GM12878 (cell line): ENCODE data around the gene ADISSP. TPM values are rescaled to one million over a fixed set of nuclear protein-coding genes. Genes with fewer than 3 reads are reported as not detected.

Experiments used
- BRCA1 ChIP-seq: IDR thresholded peaks from 2 replicates; pipeline ENCODE4 v1.6.1; 2011; ENCODE audit warnings: low read depth, low read length, improper control_type of control experiment
- CHD4 ChIP-seq: fragments of 200-600 bp; sonication (generic); IDR thresholded peaks from 2 replicates; pipeline ENCODE4 v1.6.1; 2016; ENCODE audit warnings: mild to moderate bottlenecking
- FOS ChIP-seq: IDR thresholded peaks from 3 replicates; pipeline ENCODE4 v1.6.1; 2011; ENCODE audit warnings: borderline replicate concordance; ENCODE audit not compliant: insufficient read length; ENCODE audit errors: extremely low read depth
- KAT2A ChIP-seq: conservative IDR thresholded peaks from 2 replicates; pipeline ENCODE4 v1.6.1; 2011; ENCODE audit warnings: low read depth, low read length; ENCODE audit not compliant: control insufficient read depth
- MTA3 ChIP-seq: IDR thresholded peaks from 2 replicates; pipeline ENCODE4 v1.6.1; 2012; ENCODE audit warnings: low read length, inconsistent platforms, borderline replicate concordance
- MYB ChIP-seq: fragments of 150-350 bp; IDR thresholded peaks from 2 replicates; pipeline ENCODE4 v1.6.1; 2014; ENCODE audit warnings: mild to moderate bottlenecking, low read depth, low read length, borderline replicate concordance
- NFIC ChIP-seq: IDR thresholded peaks from 2 replicates; pipeline ENCODE4 v1.6.1; 2012; ENCODE audit warnings: low read depth, mild to moderate bottlenecking, inconsistent platforms, low read length, moderate library complexity
- STAT3 ChIP-seq: IDR thresholded peaks from 2 replicates; pipeline ENCODE4 v1.6.1; 2011; ENCODE audit warnings: low read depth, low read length, improper control_type of control experiment
- ZSCAN29 ChIP-seq: fragments of 450-650 bp; IDR thresholded peaks from 2 replicates; pipeline ENCODE4 v1.6.1; 2017; ENCODE audit warnings: mild to moderate bottlenecking, moderate library complexity
- polyA plus RNA-seq, 11 experiments: library from polyadenylated mRNA; depleted of rRNA in 4 of 11; unstranded in 6 of 11; stranded (reverse) in 5 of 11; fragments of >200 nt; fragmentation: Nextera tagmentation in 4 of 11; fragmentation: Illumina TruSeq in 1 of 11; extraction: Ambion mirVana in 4 of 11; extraction: Trizol in 1 of 11; gene quantifications; 1 replicate in 1 of 11; 2 replicates in 10 of 11; pipeline versions ENCODE4 v1.2.1 to v1.2.3, GENCODE V29; 2011 to 2016; ENCODE audit warnings: inconsistent platforms in 2 of 11, missing spikeins in 2 of 11, low read depth in 1 of 11
- total RNA-seq, 4 experiments: library from RNA; depleted of rRNA in 3 of 4; stranded (reverse); fragments of >200 nt in 3 of 4; fragmentation: Illumina TruSeq in 1 of 4; extraction: Trizol in 1 of 4; gene quantifications; 2 replicates each; pipeline versions ENCODE4 v1.2.1 to v1.2.3, GENCODE V29; 2013 to 2021
- TF ChIP-seq, protein P1 (sequence below): fragments of 450-650 bp; IDR thresholded peaks from 2 replicates; pipeline ENCODE4 v1.6.1; 2017; ENCODE audit warnings: antibody characterized with exemption, mild to moderate bottlenecking, moderate library complexity
- TF ChIP-seq, protein P2 (sequence below): IDR thresholded peaks from 2 replicates; pipeline ENCODE4 v1.6.1; 2012; ENCODE audit warnings: low read length, inconsistent platforms
- TF ChIP-seq, protein P3 (sequence below): IDR thresholded peaks from 2 replicates; pipeline ENCODE4 v1.6.1; 2012; ENCODE audit warnings: improper control_type of control experiment, low read depth, low read length; ENCODE audit not compliant: insufficient replicate concordance
- TF ChIP-seq, protein P4 (sequence below): fragments of 450-650 bp; IDR thresholded peaks from 2 replicates; pipeline ENCODE4 v1.6.1; 2017; ENCODE audit warnings: low read depth, mild to moderate bottlenecking, moderate library complexity

The ADISSP gene
- total and polyA plus RNA-seq, 10 of the 15 experiments (the other 5 are each of a cell fraction or from before 2014, with no cell fraction given): 0.80 to 96.3 (median 38.6) TPM

DNA sequence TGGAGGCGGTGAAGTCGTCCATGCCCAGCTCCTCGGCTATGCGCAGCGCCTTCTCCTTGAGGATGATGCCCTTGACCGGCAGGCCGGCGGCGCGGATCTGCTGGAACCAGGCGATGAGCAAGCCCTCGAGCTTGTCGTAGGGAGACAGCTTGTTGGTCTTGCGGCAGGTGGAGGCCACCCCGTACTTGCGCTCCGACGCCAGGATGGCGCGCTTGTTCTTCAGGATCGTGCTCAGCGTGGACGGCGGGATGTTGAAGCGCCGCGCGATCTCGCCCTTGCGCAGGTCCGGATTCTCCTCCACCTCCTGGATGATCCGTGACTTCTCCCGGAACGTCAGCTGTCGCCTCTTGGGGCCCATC, 18.6 kb upstream of the ADISSP start (continued):
- TF ChIP-seq, protein P1, sequence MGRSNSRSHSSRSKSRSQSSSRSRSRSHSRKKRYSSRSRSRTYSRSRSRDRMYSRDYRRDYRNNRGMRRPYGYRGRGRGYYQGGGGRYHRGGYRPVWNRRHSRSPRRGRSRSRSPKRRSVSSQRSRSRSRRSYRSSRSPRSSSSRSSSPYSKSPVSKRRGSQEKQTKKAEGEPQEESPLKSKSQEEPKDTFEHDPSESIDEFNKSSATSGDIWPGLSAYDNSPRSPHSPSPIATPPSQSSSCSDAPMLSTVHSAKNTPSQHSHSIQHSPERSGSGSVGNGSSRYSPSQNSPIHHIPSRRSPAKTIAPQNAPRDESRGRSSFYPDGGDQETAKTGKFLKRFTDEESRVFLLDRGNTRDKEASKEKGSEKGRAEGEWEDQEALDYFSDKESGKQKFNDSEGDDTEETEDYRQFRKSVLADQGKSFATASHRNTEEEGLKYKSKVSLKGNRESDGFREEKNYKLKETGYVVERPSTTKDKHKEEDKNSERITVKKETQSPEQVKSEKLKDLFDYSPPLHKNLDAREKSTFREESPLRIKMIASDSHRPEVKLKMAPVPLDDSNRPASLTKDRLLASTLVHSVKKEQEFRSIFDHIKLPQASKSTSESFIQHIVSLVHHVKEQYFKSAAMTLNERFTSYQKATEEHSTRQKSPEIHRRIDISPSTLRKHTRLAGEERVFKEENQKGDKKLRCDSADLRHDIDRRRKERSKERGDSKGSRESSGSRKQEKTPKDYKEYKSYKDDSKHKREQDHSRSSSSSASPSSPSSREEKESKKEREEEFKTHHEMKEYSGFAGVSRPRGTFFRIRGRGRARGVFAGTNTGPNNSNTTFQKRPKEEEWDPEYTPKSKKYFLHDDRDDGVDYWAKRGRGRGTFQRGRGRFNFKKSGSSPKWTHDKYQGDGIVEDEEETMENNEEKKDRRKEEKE: no peak
- TF ChIP-seq BRCA1 (no peak), KAT2A (no peak), CHD4 (no peak), ZSCAN29 (no peak), FOS (no peak), MYB (no peak), NFIC (no peak), MTA3 (no peak), STAT3 (no peak)
- TF ChIP-seq, protein P2, sequence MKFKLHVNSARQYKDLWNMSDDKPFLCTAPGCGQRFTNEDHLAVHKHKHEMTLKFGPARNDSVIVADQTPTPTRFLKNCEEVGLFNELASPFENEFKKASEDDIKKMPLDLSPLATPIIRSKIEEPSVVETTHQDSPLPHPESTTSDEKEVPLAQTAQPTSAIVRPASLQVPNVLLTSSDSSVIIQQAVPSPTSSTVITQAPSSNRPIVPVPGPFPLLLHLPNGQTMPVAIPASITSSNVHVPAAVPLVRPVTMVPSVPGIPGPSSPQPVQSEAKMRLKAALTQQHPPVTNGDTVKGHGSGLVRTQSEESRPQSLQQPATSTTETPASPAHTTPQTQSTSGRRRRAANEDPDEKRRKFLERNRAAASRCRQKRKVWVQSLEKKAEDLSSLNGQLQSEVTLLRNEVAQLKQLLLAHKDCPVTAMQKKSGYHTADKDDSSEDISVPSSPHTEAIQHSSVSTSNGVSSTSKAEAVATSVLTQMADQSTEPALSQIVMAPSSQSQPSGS: no peak
- TF ChIP-seq, protein P3, sequence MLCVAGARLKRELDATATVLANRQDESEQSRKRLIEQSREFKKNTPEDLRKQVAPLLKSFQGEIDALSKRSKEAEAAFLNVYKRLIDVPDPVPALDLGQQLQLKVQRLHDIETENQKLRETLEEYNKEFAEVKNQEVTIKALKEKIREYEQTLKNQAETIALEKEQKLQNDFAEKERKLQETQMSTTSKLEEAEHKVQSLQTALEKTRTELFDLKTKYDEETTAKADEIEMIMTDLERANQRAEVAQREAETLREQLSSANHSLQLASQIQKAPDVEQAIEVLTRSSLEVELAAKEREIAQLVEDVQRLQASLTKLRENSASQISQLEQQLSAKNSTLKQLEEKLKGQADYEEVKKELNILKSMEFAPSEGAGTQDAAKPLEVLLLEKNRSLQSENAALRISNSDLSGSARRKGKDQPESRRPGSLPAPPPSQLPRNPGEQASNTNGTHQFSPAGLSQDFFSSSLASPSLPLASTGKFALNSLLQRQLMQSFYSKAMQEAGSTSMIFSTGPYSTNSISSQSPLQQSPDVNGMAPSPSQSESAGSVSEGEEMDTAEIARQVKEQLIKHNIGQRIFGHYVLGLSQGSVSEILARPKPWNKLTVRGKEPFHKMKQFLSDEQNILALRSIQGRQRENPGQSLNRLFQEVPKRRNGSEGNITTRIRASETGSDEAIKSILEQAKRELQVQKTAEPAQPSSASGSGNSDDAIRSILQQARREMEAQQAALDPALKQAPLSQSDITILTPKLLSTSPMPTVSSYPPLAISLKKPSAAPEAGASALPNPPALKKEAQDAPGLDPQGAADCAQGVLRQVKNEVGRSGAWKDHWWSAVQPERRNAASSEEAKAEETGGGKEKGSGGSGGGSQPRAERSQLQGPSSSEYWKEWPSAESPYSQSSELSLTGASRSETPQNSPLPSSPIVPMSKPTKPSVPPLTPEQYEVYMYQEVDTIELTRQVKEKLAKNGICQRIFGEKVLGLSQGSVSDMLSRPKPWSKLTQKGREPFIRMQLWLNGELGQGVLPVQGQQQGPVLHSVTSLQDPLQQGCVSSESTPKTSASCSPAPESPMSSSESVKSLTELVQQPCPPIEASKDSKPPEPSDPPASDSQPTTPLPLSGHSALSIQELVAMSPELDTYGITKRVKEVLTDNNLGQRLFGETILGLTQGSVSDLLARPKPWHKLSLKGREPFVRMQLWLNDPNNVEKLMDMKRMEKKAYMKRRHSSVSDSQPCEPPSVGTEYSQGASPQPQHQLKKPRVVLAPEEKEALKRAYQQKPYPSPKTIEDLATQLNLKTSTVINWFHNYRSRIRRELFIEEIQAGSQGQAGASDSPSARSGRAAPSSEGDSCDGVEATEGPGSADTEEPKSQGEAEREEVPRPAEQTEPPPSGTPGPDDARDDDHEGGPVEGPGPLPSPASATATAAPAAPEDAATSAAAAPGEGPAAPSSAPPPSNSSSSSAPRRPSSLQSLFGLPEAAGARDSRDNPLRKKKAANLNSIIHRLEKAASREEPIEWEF: no peak
- TF ChIP-seq, protein P4, sequence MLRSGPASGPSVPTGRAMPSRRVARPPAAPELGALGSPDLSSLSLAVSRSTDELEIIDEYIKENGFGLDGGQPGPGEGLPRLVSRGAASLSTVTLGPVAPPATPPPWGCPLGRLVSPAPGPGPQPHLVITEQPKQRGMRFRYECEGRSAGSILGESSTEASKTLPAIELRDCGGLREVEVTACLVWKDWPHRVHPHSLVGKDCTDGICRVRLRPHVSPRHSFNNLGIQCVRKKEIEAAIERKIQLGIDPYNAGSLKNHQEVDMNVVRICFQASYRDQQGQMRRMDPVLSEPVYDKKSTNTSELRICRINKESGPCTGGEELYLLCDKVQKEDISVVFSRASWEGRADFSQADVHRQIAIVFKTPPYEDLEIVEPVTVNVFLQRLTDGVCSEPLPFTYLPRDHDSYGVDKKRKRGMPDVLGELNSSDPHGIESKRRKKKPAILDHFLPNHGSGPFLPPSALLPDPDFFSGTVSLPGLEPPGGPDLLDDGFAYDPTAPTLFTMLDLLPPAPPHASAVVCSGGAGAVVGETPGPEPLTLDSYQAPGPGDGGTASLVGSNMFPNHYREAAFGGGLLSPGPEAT: no peak
